ENCODE results near the gene PTPN4. TPM values are rescaled to one million over a fixed set of nuclear protein-coding genes. Genes with fewer than 3 reads are reported as not detected.

PTPN4 gene
- total RNA-seq, 1 experiment from 2014 or later: 60.7 TPM

DNA sequence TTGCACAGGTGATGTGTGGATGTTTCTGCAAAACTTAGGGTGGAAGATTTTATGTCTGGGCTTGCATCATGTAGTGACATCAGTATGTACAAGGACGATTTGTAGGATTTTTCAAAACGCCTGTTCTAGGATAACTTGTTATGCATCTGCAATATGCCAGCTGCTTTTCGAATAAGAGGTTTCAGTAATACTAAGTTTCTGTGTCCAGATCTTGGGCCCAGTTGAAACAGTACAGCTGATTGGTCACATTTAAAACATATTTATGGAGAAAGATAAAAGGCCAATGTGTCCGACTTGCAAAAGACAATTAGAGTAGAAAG lies 1.2 kb downstream of the PTPN4 start:
- intact Hi-C loops (cut with micrococcal nuclease; ENCODE audit: unreplicated experiment): loop anchor here (5.0 kb wide), 1 partner anchor 46 kb away; no protein-coding TSS in a partner anchor
- TF ChIP-seq CTCF (conservative IDR thresholded peaks at IDR 0.05) (no peak), EZH2 (IDR thresholded peaks at IDR 0.05; ENCODE audit: low read depth) (no peak)
- Histone ChIP-seq H3F3A (ENCODE audit: insufficient read depth, low read depth) (peaks cover 17% of the 10 kb centered on the region), H3K27ac (peak overlapping the region; percentile 86), H3K36me3 (ENCODE audit: low read depth) (peaks cover 8% of the 10 kb centered on the region; the same call in 1 of the 2 replicates), H3K79me2 (ENCODE audit: low read depth) (peaks cover 59% of the 10 kb centered on the region), H3K4me2 (peak overlapping the region; percentile 94), H3K4me3 (peak overlapping the region; percentile 91), H3K9me3 (ENCODE audit: insufficient read depth, low read depth) (no peaks in the 10 kb centered on the region), H4K20me1 (ENCODE audit: insufficient read depth) (0 out of 2 replicates have a peak, but pooled peaks cover 20% of the 10 kb centered on the region), H3K27me3 (ENCODE audit: insufficient read depth, low read depth) (no peaks in the 10 kb centered on the region), H2AFZ (peak overlapping the region; percentile 61), H3K9me2 (ENCODE audit: insufficient read depth) (no peaks in the 10 kb centered on the region), H3K4me1 (replicated peaks; ENCODE audit: insufficient read depth) (peaks cover 51% of the 10 kb centered on the region)
- DNase-seq: peak in 1 of 2 experiments; percentile 57
- POLR2A ChIA-PET (ENCODE audit: unreplicated experiment): no interaction called here
- BruUV-seq (replicated peaks): no TSS peak
- CTCF ChIA-PET: interaction anchor here (0.6 kb wide), 1 partner anchor 253 kb away, joined by 3 read pairs; no protein-coding TSS in a partner anchor

DNA sequence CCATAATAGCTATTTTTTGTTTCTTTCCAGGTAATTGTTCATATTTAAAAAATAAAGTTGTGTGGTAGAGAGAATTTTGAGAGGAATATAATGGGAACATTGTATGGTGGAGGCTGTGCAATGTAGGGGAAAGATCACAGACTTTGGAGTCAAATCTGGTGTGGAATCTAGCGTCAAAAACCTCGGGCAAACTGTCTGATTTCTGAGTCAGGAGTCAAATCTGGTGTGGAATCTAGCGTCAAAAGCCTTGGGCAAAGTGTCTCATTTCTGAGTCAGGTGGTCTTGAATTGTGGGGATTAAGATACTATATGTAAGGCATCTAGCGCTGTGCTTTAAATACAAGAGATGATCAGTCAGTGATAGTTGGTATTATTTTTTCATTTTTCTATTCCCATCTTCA lies 5.1 kb downstream of the PTPN4 start:
- Histone ChIP-seq H2AFZ (no peak overlapping the region), H3K36me3 (ENCODE audit: low read depth) (peaks cover 17% of the 10 kb centered on the region; the same call in 1 of the 2 replicates), H3K4me1 (replicated peaks; ENCODE audit: insufficient read depth) (peaks cover 43% of the 10 kb centered on the region), H3K27ac (no peak overlapping the region), H3K9me3 (ENCODE audit: insufficient read depth, low read depth) (no peaks in the 10 kb centered on the region; the same call in 1 of the 2 replicates), H3K4me2 (peak overlapping the region; percentile 94; the same call in 1 of the 2 replicates), H3K27me3 (ENCODE audit: insufficient read depth, low read depth) (no peaks in the 10 kb centered on the region), H3K79me2 (ENCODE audit: low read depth) (peaks cover 98% of the 10 kb centered on the region), H3K9me2 (ENCODE audit: insufficient read depth) (no peaks in the 10 kb centered on the region), H3K4me3 (no peak overlapping the region), H3F3A (ENCODE audit: insufficient read depth, low read depth) (peaks cover 4% of the 10 kb centered on the region; the same call in 1 of the 2 replicates), H4K20me1 (ENCODE audit: insufficient read depth) (0 out of 2 replicates have a peak, but pooled peaks cover 23% of the 10 kb centered on the region)
- intact Hi-C loops (cut with micrococcal nuclease; ENCODE audit: unreplicated experiment): loop anchor here (5.0 kb wide), 1 partner anchor 42 kb away; no protein-coding TSS in a partner anchor
- ChIA-PET POLR2A (ENCODE audit: unreplicated experiment) (interaction anchor here (0.5 kb wide), 1 partner anchor 345 kb away, joined by 4 read pairs; no protein-coding TSS in a partner anchor), CTCF (no interaction called here)
- no TSS peak for BruUV-seq (replicated peaks)
- peak in 1 of 2 experiments; percentile 33 for DNase-seq
- TF ChIP-seq CTCF (conservative IDR thresholded peaks at IDR 0.05) (no peak), EZH2 (IDR thresholded peaks at IDR 0.05; ENCODE audit: low read depth) (no peak)

DNA sequence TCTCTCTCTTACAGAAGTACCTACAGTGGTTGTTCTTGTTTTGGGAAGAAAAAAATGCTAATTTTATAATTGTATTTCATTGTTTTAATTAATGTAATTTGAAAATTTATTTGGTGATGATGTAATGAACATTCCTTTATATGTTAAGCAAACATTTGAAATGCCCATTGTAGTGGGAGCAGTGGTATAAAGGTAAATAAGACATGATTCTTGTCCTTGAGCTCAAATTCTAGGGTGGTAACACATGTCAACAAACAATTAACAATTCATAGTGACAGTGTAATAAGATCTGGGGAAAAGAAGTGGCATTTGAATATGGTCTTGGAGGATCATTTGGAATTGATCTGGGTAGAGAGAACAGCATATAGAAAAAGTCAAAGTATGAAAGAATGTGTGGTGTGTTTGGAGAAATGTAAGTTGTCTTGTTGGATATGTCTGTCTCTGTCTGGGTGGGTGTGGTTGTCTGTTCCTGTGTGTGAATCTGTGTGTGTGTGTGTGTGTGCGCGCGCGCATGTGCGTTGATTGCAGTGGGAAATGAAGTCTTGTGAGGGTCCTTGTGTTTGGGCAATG lies 5.8 kb downstream of the PTPN4 start:
- ChIA-PET POLR2A (ENCODE audit: unreplicated experiment) (interaction anchor here (0.6 kb wide), 2 partner anchors 459 to 947 kb away, joined by 3 to 4 read pairs; no protein-coding TSS in a partner anchor), CTCF (no interaction called here)
- Histone ChIP-seq H3K36me3 (ENCODE audit: low read depth) (peaks cover 17% of the 10 kb centered on the region; the same call in 1 of the 2 replicates), H3K27ac (no peak overlapping the region), H4K20me1 (ENCODE audit: insufficient read depth) (0 out of 2 replicates have a peak, but pooled peaks cover 23% of the 10 kb centered on the region), H3K9me3 (ENCODE audit: insufficient read depth, low read depth) (no peaks in the 10 kb centered on the region; the same call in 1 of the 2 replicates), H3K79me2 (ENCODE audit: low read depth) (peaks cover 99% of the 10 kb centered on the region), H3K9me2 (ENCODE audit: insufficient read depth) (no peaks in the 10 kb centered on the region), H3K4me2 (no peak overlapping the region), H3K4me1 (replicated peaks; ENCODE audit: insufficient read depth) (peaks cover 43% of the 10 kb centered on the region), H3F3A (ENCODE audit: insufficient read depth, low read depth) (peaks cover under 1% of the 10 kb centered on the region; the same call in 1 of the 2 replicates), H3K4me3 (no peak overlapping the region), H2AFZ (no peak overlapping the region), H3K27me3 (ENCODE audit: insufficient read depth, low read depth) (no peaks in the 10 kb centered on the region)
- DNase-seq: peak in 1 of 2 experiments; percentile 34
- no TSS peak for BruUV-seq (replicated peaks)
- intact Hi-C loops (cut with micrococcal nuclease; ENCODE audit: unreplicated experiment): no loop called here
- TF ChIP-seq CTCF (conservative IDR thresholded peaks at IDR 0.05) (no peak), EZH2 (IDR thresholded peaks at IDR 0.05; ENCODE audit: low read depth) (no peak)

Measured in PC-9 (cell line).